ENCODE results near the gene XYLB. TPM values are rescaled to one million over a fixed set of nuclear protein-coding genes. Genes with fewer than 3 reads are reported as not detected.

XYLB gene
- total and polyA plus RNA-seq, 4 experiments from 2014 or later: 0.22 to 0.61 (median 0.47) TPM

DNA sequence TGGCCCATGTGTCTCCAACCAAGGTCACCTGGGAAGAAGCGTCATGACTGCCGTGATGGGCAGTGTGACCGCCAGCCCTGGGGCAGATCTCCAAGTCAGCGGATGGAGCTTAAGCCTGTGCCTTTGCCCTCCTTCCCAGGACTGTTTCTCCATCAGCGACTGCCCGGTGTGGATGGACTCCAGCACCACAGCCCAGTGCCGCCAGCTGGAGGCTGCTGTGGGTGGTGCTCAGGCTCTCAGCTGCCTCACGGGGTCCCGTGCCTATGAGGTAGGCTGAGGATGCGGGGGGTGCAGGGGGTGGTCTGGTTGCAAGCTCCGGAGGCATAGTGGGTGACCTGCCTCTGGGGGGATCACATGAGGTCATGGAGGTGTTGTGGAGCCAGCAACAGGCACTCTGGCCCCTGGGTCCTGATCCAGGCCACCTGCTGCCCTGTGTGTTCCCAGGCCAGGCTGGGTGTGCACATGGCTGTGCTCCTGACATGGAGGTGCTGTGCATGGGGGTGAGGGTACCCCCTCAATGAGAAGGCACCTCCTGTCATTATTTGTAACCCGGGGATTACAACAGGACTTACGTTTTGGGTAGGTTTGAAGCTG, 19.0 kb downstream of the XYLB start:
- no peaks in the 10 kb centered on the region for H3K27me3 ChIP-seq (ENCODE audit: insufficient read depth, low read length)
- Mint-ChIP-seq H3K4me1 (peaks cover 5 to 9% (median 7%) of the 10 kb centered on the region in 4 donors), H3K36me3 (no peaks in the 10 kb centered on the region), H3K27me3 (no peaks in the 10 kb centered on the region), H3K4me3 (no peak overlapping the region), H3K27ac (no peak overlapping the region), H3K9me3 (peaks cover 0 to 2% (median 0%) of the 10 kb centered on the region in 8 donors)
- H3K4me1 ChIP-seq (ENCODE audit: insufficient read depth, low read length): peaks cover 6% of the 10 kb centered on the region
- ChIA-PET CTCF (ENCODE audit: partially characterized antibody) (no interaction called here), POLR2A (ENCODE audit: partially characterized antibody) (no interaction called here)
- H3K27ac ChIP-seq (ENCODE audit: low read depth, low read length): no peak overlapping the region
- DNase-seq: no peak
- intact Hi-C loops (cut with micrococcal nuclease): no loop called here
- H3K4me3 ChIP-seq (ENCODE audit: low read length in 2 of 2): no peak overlapping the region
- H3K9me3 ChIP-seq (ENCODE audit: control insufficient read depth in 1 of 2, low read length in 2 of 2): no peaks in the 10 kb centered on the region
- H3K36me3 ChIP-seq (ENCODE audit: insufficient read depth, low read length): no peaks in the 10 kb centered on the region

DNA sequence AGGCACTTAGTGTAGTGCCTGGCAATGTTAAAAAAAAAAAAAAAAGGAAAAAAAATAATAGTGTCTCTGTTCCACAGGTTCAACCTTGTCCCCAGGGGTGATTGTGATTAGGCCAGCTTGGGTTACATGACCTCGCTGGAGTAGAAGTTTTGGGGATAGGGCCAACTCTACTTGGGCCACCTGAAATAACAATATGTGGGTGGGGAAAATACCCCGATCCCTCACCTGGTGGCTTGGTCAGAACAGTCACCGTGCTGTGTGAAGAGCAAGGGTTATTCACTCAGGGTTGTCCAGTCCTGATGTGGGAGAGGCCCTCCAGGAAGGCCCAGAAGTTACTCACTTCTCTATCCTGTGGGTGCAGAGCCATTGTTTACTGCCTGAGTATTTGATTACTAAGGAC, 19.5 kb downstream of the XYLB start:
- H3K27me3 Mint-ChIP-seq: no peaks in the 10 kb centered on the region
- no peak overlapping the region for H3K27ac Mint-ChIP-seq
- DNase-seq: no peak
- Histone ChIP-seq H3K27me3 (ENCODE audit: insufficient read depth, low read length) (no peaks in the 10 kb centered on the region), H3K36me3 (ENCODE audit: insufficient read depth, low read length) (no peaks in the 10 kb centered on the region), H3K27ac (ENCODE audit: low read depth, low read length) (no peak overlapping the region), H3K9me3 (ENCODE audit: control insufficient read depth in 1 of 2, low read length in 2 of 2) (no peaks in the 10 kb centered on the region), H3K4me1 (ENCODE audit: insufficient read depth, low read length) (peaks cover 6% of the 10 kb centered on the region), H3K4me3 (ENCODE audit: low read length in 2 of 2) (no peak overlapping the region)
- CTCF ChIA-PET (ENCODE audit: partially characterized antibody): no interaction called here
- peaks cover 5 to 9% (median 7%) of the 10 kb centered on the region in 4 donors for H3K4me1 Mint-ChIP-seq
- H3K9me3 Mint-ChIP-seq: peaks cover 0 to 2% (median 0%) of the 10 kb centered on the region in 8 donors
- no peak overlapping the region for H3K4me3 Mint-ChIP-seq
- POLR2A ChIA-PET (ENCODE audit: partially characterized antibody): no interaction called here
- intact Hi-C loops (cut with micrococcal nuclease): no loop called here
- H3K36me3 Mint-ChIP-seq: no peaks in the 10 kb centered on the region

DNA sequence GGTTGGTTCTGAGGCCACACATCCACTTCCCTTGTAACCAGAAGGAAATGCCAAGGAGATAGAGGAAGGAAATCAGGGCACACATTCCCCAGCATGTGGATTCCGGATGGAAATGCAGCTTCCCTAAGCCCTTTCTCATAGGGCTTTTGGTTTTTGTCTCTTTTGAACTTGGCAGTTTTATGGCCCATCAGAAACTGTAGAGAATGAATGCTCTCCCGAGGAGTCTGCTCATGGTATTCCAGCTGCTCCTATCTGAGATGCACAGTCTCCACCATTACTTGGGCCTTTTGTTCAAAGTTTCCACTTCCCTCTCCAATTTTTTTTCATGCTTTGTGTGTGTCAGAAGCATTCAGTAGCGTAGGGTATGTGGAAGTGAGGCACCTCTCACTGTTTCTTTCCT, 21.2 kb downstream of the XYLB start:
- Mint-ChIP-seq H3K27me3 (no peaks in the 10 kb centered on the region), H3K4me1 (peaks cover 5 to 15% (median 8%) of the 10 kb centered on the region in 4 donors), H3K36me3 (no peaks in the 10 kb centered on the region), H3K4me3 (no peak overlapping the region), H3K27ac (no peak overlapping the region), H3K9me3 (peaks cover 0 to 2% (median 0%) of the 10 kb centered on the region in 8 donors)
- intact Hi-C loops (cut with micrococcal nuclease): no loop called here
- ChIA-PET CTCF (ENCODE audit: partially characterized antibody) (interaction anchor here (1.3 to 2.3 kb wide), 3 partner anchors 21 to 113 kb away, joined by 5 to 8 read pairs (median 6); partner anchors contain the start of gene XYLB), POLR2A (ENCODE audit: partially characterized antibody) (no interaction called here)
- no peak for DNase-seq
- H3K36me3 ChIP-seq (ENCODE audit: insufficient read depth, low read length): no peaks in the 10 kb centered on the region
- peaks cover 16% of the 10 kb centered on the region for H3K4me1 ChIP-seq (ENCODE audit: insufficient read depth, low read length)
- H3K4me3 ChIP-seq (ENCODE audit: low read length in 2 of 2): no peak overlapping the region
- no peak overlapping the region for H3K27ac ChIP-seq (ENCODE audit: low read depth, low read length)
- H3K9me3 ChIP-seq (ENCODE audit: control insufficient read depth in 1 of 2, low read length in 2 of 2): no peaks in the 10 kb centered on the region
- H3K27me3 ChIP-seq (ENCODE audit: insufficient read depth, low read length): no peaks in the 10 kb centered on the region

DNA sequence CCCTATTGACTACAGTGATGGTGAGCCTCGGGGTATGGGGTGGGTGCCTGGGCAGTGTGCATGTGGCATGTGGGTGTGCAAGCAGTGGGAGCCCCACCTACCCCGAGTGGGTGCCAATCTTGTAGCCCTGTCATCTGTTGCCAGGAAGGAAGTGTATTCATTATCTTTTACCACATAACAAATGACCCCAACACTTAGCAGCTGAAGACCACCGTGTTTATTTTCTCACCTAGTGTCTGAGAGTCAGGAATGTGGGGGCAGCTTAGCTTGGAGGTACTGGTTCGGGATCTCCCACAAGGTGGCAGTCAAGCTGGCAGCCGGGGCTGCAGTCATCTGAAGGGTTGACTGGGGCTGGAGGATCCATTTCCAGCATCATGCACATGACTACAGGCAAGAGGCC, 21.7 kb downstream of the XYLB start:
- Mint-ChIP-seq H3K4me1 (peaks cover 10 to 20% (median 12%) of the 10 kb centered on the region in 4 donors), H3K27me3 (no peaks in the 10 kb centered on the region), H3K36me3 (no peaks in the 10 kb centered on the region), H3K27ac (peak overlapping the region in 1 of 7 donors; percentile 52), H3K9me3 (peaks cover 0 to 2% (median 0%) of the 10 kb centered on the region in 8 donors), H3K4me3 (no peak overlapping the region)
- intact Hi-C loops (cut with micrococcal nuclease): no loop called here
- Histone ChIP-seq H3K9me3 (ENCODE audit: control insufficient read depth in 1 of 2, low read length in 2 of 2) (no peaks in the 10 kb centered on the region), H3K36me3 (ENCODE audit: insufficient read depth, low read length) (no peaks in the 10 kb centered on the region), H3K4me1 (ENCODE audit: insufficient read depth, low read length) (peaks cover 20% of the 10 kb centered on the region), H3K4me3 (ENCODE audit: low read length in 2 of 2) (no peak overlapping the region), H3K27me3 (ENCODE audit: insufficient read depth, low read length) (no peaks in the 10 kb centered on the region), H3K27ac (ENCODE audit: low read depth, low read length) (no peak overlapping the region)
- CTCF ChIA-PET (ENCODE audit: partially characterized antibody): interaction anchor here (1.0 to 2.3 kb wide), 4 partner anchors 22 to 114 kb away, joined by 3 to 8 read pairs (median 6); partner anchors contain the start of gene XYLB
- no peak for DNase-seq
- POLR2A ChIA-PET (ENCODE audit: partially characterized antibody): no interaction called here

DNA sequence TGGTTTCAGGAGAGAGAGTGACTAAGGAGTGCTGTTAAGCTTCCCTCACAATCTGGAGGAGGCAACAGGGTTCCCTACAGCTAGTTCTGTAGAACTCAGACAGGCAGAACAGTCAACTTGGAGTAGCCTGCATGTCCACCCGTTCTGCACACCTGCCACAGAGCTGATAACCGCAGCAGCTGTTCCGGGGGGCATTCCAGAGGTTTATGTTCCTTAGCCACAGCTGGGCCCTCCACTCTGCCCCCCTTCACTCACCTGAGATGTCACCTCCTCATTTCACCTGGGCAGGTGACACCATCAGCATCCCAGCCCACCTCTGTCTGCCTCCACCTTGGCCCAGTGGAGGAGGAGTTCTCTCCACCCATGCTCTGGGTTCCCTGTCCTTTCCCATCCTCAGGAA, 22.6 kb downstream of the XYLB start:
- peaks cover 18 to 27% (median 20%) of the 10 kb centered on the region in 4 donors for H3K4me1 Mint-ChIP-seq
- no peak overlapping the region for H3K4me3 Mint-ChIP-seq
- H3K36me3 ChIP-seq (ENCODE audit: insufficient read depth, low read length): no peaks in the 10 kb centered on the region
- ChIA-PET CTCF (ENCODE audit: partially characterized antibody) (interaction anchor here (1.0 to 2.3 kb wide), 3 partner anchors 110 to 113 kb away, joined by 3 to 8 read pairs (median 5); no protein-coding TSS in a partner anchor), POLR2A (ENCODE audit: partially characterized antibody) (no interaction called here)
- H3K4me1 ChIP-seq (ENCODE audit: insufficient read depth, low read length): peaks cover 29% of the 10 kb centered on the region
- no peak overlapping the region for H3K27ac ChIP-seq (ENCODE audit: low read depth, low read length)
- intact Hi-C loops (cut with micrococcal nuclease): no loop called here
- peaks cover 0 to 2% (median 0%) of the 10 kb centered on the region in 8 donors for H3K9me3 Mint-ChIP-seq
- H3K27me3 Mint-ChIP-seq: no peaks in the 10 kb centered on the region
- H3K27me3 ChIP-seq (ENCODE audit: insufficient read depth, low read length): no peaks in the 10 kb centered on the region
- DNase-seq: no peak
- H3K27ac Mint-ChIP-seq: no peak overlapping the region
- no peak overlapping the region for H3K4me3 ChIP-seq (ENCODE audit: low read length in 2 of 2)
- no peaks in the 10 kb centered on the region for H3K9me3 ChIP-seq (ENCODE audit: control insufficient read depth in 1 of 2, low read length in 2 of 2)
- H3K36me3 Mint-ChIP-seq: no peaks in the 10 kb centered on the region

DNA sequence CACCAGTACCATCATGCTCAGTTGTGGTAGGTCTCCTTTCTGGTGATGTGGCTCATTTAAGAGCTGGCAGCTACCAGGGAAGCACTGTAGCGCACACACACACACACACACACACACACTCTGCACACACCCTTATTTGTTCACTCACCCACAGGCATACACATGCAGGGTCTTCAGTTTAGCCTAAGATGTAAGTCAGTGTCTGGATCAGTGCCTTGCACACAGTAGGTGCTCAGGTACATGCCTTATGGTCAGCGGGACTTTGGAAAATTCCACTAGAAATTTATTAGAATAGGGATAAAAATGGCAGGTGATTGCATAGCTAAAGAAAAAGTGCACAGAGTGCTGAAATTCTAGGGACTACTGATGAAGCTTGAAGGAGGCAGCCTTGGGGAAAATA, 23.6 kb downstream of the XYLB start:
- intact Hi-C loops (cut with micrococcal nuclease): loop anchor here (10.0 kb wide), 1 partner anchor 55 kb away; no protein-coding TSS in a partner anchor
- ChIA-PET POLR2A (ENCODE audit: partially characterized antibody) (no interaction called here), CTCF (ENCODE audit: partially characterized antibody) (no interaction called here)
- Histone ChIP-seq H3K36me3 (ENCODE audit: insufficient read depth, low read length) (no peaks in the 10 kb centered on the region), H3K27ac (ENCODE audit: low read depth, low read length) (no peak overlapping the region), H3K27me3 (ENCODE audit: insufficient read depth, low read length) (no peaks in the 10 kb centered on the region), H3K4me1 (ENCODE audit: insufficient read depth, low read length) (peaks cover 33% of the 10 kb centered on the region), H3K9me3 (ENCODE audit: control insufficient read depth in 1 of 2, low read length in 2 of 2) (no peaks in the 10 kb centered on the region), H3K4me3 (ENCODE audit: low read length in 2 of 2) (no peak overlapping the region)
- Mint-ChIP-seq H3K9me3 (peaks cover 0 to 2% (median 0%) of the 10 kb centered on the region in 8 donors), H3K36me3 (no peaks in the 10 kb centered on the region), H3K27ac (no peak overlapping the region), H3K4me3 (no peak overlapping the region), H3K4me1 (peaks cover 20 to 29% (median 25%) of the 10 kb centered on the region in 4 donors), H3K27me3 (no peaks in the 10 kb centered on the region)
- no peak for DNase-seq

DNA sequence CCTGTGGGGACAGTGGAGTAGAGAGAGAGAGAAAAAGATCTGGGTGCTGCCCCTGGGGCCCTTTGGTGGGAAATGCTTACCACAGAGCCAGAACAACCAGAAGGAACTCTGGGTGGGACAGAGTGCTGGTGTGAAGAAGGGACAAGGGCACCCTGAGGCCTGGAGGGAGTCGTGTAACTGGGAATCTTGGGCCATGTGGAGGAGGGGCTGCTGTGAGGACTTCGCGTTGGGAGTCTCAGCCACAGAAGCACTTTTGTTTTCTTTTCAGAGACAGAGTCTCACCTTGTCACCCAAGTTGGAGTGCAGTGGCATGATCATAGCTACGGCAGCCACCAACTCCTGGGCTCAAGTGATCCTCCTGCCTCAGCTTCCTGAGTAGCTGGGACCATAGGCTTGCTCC, 24.3 kb downstream of the XYLB start:
- DNase-seq: no peak
- peaks cover 37% of the 10 kb centered on the region for H3K4me1 ChIP-seq (ENCODE audit: insufficient read depth, low read length)
- H3K4me1 Mint-ChIP-seq: peaks cover 22 to 34% (median 30%) of the 10 kb centered on the region in 4 donors
- H3K36me3 ChIP-seq (ENCODE audit: insufficient read depth, low read length): no peaks in the 10 kb centered on the region
- no peaks in the 10 kb centered on the region for H3K27me3 ChIP-seq (ENCODE audit: insufficient read depth, low read length)
- H3K36me3 Mint-ChIP-seq: no peaks in the 10 kb centered on the region
- H3K27ac Mint-ChIP-seq: peak overlapping the region in 1 of 7 donors; percentile 13
- intact Hi-C loops (cut with micrococcal nuclease): loop anchor here (10.0 kb wide), 1 partner anchor 54 kb away; no protein-coding TSS in a partner anchor
- ChIA-PET CTCF (ENCODE audit: partially characterized antibody) (interaction anchor here (1.3 kb wide), 1 partner anchor 14 kb away, joined by 3 read pairs; no protein-coding TSS in a partner anchor), POLR2A (ENCODE audit: partially characterized antibody) (no interaction called here)
- H3K9me3 ChIP-seq (ENCODE audit: control insufficient read depth in 1 of 2, low read length in 2 of 2): no peaks in the 10 kb centered on the region
- H3K27ac ChIP-seq (ENCODE audit: low read depth, low read length): no peak overlapping the region
- no peaks in the 10 kb centered on the region for H3K27me3 Mint-ChIP-seq
- H3K4me3 Mint-ChIP-seq: no peak overlapping the region
- H3K4me3 ChIP-seq (ENCODE audit: low read length in 2 of 2): no peak overlapping the region
- H3K9me3 Mint-ChIP-seq: peaks cover 0 to 2% (median 0%) of the 10 kb centered on the region in 8 donors

Measured in CD4-positive, alpha-beta memory T cell (primary cell).